ENCODE results near the gene NSG2. TPM values are rescaled to one million over a fixed set of nuclear protein-coding genes. Genes with fewer than 3 reads are reported as not detected.

The NSG2 gene
- total RNA-seq, 1 donor, result not detected

- Histone ChIP-seq H3K4me2 (ENCODE audit: insufficient read depth, low read length) (no peak overlapping the region), H4K20me1 (ENCODE audit: insufficient read depth, low read length) (no peaks in the 10 kb centered on the region), H3K79me2 (ENCODE audit: insufficient read depth, low read length) (no peaks in the 10 kb centered on the region), H3K9me3 (ENCODE audit: low read depth, low read length) (no peaks in the 10 kb centered on the region), H3K27ac (ENCODE audit: low read depth, low read length) (no peak overlapping the region), H2AFZ (ENCODE audit: low read length) (no peak overlapping the region), H3K4me1 (ENCODE audit: insufficient read depth, low read length) (no peaks in the 10 kb centered on the region), H3K4me3 (ENCODE audit: insufficient read depth, low read length) (no peak overlapping the region), H3K36me3 (ENCODE audit: insufficient read depth, low read length) (no peaks in the 10 kb centered on the region), H3K27me3 (ENCODE audit: insufficient read depth, low read length) (no peaks in the 10 kb centered on the region)
- TF ChIP-seq, protein P1, sequence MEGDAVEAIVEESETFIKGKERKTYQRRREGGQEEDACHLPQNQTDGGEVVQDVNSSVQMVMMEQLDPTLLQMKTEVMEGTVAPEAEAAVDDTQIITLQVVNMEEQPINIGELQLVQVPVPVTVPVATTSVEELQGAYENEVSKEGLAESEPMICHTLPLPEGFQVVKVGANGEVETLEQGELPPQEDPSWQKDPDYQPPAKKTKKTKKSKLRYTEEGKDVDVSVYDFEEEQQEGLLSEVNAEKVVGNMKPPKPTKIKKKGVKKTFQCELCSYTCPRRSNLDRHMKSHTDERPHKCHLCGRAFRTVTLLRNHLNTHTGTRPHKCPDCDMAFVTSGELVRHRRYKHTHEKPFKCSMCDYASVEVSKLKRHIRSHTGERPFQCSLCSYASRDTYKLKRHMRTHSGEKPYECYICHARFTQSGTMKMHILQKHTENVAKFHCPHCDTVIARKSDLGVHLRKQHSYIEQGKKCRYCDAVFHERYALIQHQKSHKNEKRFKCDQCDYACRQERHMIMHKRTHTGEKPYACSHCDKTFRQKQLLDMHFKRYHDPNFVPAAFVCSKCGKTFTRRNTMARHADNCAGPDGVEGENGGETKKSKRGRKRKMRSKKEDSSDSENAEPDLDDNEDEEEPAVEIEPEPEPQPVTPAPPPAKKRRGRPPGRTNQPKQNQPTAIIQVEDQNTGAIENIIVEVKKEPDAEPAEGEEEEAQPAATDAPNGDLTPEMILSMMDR (IDR thresholded peaks at IDR 0.05; ENCODE audit: extremely low read depth, low read depth, low read length), result no peak
- no peak for DNase-seq (ENCODE audit: insufficient read length, low spot score, missing footprints)
These were observed 47.6 kb downstream of the NSG2 start for GRCh38 chr5:174093123-174093522.

- H3K79me2 ChIP-seq (ENCODE audit: insufficient read depth, low read length), result no peaks in the 10 kb centered on the region
- no peaks in the 10 kb centered on the region for H3K9me3 ChIP-seq (ENCODE audit: low read depth, low read length)
- H2AFZ ChIP-seq (ENCODE audit: low read length), result no peak overlapping the region
- H3K4me1 ChIP-seq (ENCODE audit: insufficient read depth, low read length), result no peaks in the 10 kb centered on the region
- TF ChIP-seq, protein P1 (IDR thresholded peaks at IDR 0.05; ENCODE audit: extremely low read depth, low read depth, low read length), result no peak
- H3K4me2 ChIP-seq (ENCODE audit: insufficient read depth, low read length), result no peak overlapping the region
- H3K36me3 ChIP-seq (ENCODE audit: insufficient read depth, low read length), result no peaks in the 10 kb centered on the region
- DNase-seq (ENCODE audit: insufficient read length, low spot score, missing footprints), result no peak
- H4K20me1 ChIP-seq (ENCODE audit: insufficient read depth, low read length), result no peaks in the 10 kb centered on the region
- H3K4me3 ChIP-seq (ENCODE audit: insufficient read depth, low read length), result no peak overlapping the region
- no peak overlapping the region for H3K27ac ChIP-seq (ENCODE audit: low read depth, low read length)
- no peaks in the 10 kb centered on the region for H3K27me3 ChIP-seq (ENCODE audit: insufficient read depth, low read length)
These were observed 49.5 kb downstream of the NSG2 start for GRCh38 chr5:174094857-174095606.

DNA sequence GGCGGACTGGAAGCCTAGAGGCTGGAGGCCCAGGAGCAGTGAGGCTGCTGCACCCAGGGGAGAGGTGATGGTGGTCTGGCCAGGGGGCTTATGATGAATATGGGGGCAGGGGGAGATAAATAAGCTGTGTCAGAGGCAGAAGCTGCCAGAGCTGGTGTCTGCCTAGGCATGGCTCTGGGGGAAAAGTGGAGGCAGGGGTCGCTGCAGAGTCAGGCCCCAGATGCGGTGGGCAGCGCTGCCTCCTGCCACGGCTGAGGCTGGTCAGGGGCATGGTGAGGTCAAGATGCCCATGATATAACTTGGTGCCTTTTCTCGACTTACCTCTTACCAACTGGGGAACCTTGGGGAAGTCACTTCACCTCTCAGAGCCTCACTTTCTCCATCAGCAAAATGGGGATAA, 51.1 kb downstream of the NSG2 start:
- Histone ChIP-seq H3K4me2 (ENCODE audit: insufficient read depth, low read length) (no peak overlapping the region), H3K79me2 (ENCODE audit: insufficient read depth, low read length) (no peaks in the 10 kb centered on the region), H3K27me3 (ENCODE audit: insufficient read depth, low read length) (no peaks in the 10 kb centered on the region), H3K9me3 (ENCODE audit: low read depth, low read length) (no peaks in the 10 kb centered on the region), H3K4me3 (ENCODE audit: insufficient read depth, low read length) (no peak overlapping the region), H3K27ac (ENCODE audit: low read depth, low read length) (no peak overlapping the region), H3K4me1 (ENCODE audit: insufficient read depth, low read length) (no peaks in the 10 kb centered on the region), H4K20me1 (ENCODE audit: insufficient read depth, low read length) (no peaks in the 10 kb centered on the region), H2AFZ (ENCODE audit: low read length) (no peak overlapping the region), H3K36me3 (ENCODE audit: insufficient read depth, low read length) (no peaks in the 10 kb centered on the region)
- TF ChIP-seq, protein P1 (IDR thresholded peaks at IDR 0.05; ENCODE audit: extremely low read depth, low read depth, low read length), result no peak
- peak; percentile 25 for DNase-seq (ENCODE audit: insufficient read length, low spot score, missing footprints)

DNA sequence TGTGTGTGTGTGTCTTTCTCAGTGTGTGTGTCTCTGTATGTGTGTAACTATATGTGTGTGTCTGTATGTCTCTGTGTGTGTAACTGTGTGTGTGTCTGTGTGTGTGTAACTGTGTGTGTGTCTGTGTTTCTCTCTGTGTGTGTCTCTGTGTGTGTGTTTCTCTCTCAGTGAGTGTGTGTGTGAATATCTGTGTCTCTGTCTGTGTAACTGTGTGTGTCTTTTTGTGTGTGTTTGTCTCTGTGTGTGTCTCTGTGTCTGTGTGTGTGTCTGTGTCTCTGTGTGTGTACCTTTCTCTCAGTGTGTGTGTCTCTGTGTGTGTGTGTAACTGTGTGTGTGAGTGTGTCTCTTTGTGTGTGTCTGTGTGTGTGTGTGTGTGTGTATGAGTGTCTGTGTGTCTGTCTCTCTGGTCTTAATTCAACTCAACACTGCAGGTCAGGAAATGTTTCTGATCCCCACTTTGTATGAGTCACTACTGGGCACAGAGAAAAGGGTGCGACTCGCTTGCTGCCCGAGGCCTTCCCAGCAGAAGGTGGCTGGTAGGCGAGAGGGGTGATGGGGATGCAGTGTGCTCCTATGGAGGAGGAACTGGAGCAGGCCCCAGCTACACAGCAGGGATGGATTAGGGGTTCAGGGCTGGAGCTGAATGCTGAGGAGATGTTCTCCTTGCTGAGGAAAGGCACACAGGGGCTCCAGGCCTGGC, 52.1 kb downstream of the NSG2 start:
- Histone ChIP-seq H2AFZ (ENCODE audit: low read length) (no peak overlapping the region), H3K36me3 (ENCODE audit: insufficient read depth, low read length) (no peaks in the 10 kb centered on the region), H3K79me2 (ENCODE audit: insufficient read depth, low read length) (no peaks in the 10 kb centered on the region), H3K4me1 (ENCODE audit: insufficient read depth, low read length) (no peaks in the 10 kb centered on the region), H3K4me2 (ENCODE audit: insufficient read depth, low read length) (no peak overlapping the region), H3K4me3 (ENCODE audit: insufficient read depth, low read length) (no peak overlapping the region), H3K27me3 (ENCODE audit: insufficient read depth, low read length) (no peaks in the 10 kb centered on the region), H3K27ac (ENCODE audit: low read depth, low read length) (no peak overlapping the region), H3K9me3 (ENCODE audit: low read depth, low read length) (no peaks in the 10 kb centered on the region), H4K20me1 (ENCODE audit: insufficient read depth, low read length) (no peaks in the 10 kb centered on the region)
- TF ChIP-seq, protein P1 (IDR thresholded peaks at IDR 0.05; ENCODE audit: extremely low read depth, low read depth, low read length), result no peak
- no peak for DNase-seq (ENCODE audit: insufficient read length, low spot score, missing footprints)

Data from osteoblast (primary cell).